GM18909 (cell line): ENCODE data around the gene LRRC52.
"Not testable (repeated sequence)": the region's sequence is repeated elsewhere in the genome, so short reads cannot be mapped to it uniquely, and the experiment has no call there.

Source experiments
- ATAC-seq: cut with Tn5 transposase; IDR thresholded peaks from one replicate; pipeline ENCODE4 v1.9.1; 2021; ENCODE audit warnings: mild to moderate bottlenecking; ENCODE audit not compliant: unreplicated experiment, poor library complexity

LRRC52 gene

DNA sequence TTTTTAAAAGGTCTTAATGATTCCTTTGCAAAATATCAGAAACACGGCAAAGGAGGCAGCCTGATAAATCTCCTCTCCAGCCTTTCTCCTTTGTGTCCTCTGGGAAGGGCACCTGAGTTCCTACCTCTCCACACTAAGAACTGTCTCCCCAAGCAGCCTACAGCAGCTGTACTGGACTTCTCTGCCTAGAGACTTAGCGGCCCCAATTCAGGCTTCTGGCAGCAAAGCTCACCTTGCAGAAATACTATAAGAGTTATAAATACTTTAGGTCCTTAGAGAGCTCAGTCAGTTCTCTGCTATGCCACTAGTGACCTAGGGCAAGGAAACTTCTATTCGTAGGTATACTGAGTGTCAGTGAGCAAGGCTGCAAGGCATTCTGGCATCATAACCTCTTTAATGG, 33.9 kb downstream of the LRRC52 start:
- ATAC-seq, result no peak

DNA sequence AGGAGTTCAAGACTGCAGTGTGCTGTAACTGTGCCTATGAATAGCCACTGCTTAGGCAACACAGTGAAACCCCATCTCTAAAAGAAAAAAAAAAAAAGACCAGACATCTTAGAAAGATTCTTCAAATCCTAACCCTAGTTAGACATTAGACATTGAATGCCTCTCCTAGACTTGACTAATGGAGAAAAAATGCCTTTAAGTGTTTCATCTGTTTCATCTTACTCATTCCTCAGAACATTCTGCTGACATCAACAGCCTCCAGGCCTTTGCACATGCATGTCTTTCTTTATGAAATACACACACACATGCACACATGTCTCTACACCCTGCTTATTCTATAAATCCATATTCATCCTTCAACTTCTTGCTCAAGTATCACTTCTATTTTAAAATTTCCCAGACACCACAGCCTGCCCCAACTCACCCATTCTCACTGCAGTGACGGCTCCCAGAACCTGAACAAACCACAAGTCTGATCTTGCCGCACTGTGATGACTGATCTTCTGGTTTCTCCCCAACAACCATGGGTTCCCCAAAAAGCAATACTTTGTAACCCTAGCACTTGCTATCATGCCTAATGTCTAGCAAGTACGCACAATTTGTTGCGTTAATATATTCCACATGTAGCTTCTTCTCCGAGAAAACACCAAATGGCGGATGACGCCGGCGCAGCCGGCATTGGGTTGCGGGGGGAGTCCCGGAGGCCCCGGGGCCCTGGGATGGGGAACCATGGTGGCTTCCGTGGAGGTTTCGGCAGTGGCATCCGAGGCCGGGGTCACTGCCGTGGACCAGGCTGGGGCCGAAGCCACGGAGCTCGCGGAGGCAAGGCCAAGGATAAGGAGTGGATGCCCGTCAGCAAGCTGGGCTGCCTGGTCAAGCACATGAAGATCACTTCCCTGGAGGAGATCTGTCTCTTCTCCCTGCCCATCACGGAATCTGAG, 37.4 kb downstream of the LRRC52 start:
- no peak for ATAC-seq

DNA sequence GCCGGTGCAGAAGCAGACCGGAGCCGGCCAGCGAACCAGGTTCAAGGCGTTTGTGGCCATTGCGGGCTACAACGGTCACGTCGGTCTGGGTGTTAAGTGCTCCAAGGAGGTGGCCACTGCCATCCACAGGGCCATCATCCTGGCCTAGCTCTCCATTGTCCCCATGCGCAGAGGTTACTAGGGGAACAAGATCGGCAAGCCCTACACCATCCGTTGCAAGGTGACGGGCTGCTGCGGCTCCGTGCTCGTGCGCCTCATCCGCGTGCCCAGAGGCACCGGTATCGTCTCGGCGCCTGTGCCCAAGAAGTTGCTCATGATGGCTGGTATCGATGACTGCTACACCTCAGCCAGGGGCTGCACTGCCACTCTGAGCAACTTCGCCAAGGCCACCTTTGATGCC, 38.1 kb downstream of the LRRC52 start:
- no peak for ATAC-seq

DNA sequence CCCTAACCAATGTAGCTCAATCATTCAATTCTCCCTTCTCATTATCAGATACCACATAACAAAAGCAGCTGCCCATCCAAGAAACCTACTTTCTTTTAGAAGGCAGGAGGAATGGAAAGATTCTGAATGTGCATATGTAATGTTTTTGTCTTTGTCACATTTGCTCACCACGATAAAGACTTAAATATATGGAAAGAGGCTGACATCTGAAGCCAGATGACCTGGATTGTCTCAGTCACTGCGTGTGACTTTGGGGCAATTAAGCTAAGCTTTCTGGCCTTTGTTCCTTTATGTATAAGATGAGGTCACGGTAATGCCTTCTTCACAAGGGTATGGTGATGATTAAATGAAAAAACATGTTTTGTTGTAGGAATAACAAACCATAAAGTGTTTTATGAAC, 42.6 kb downstream of the LRRC52 start:
- no peak for ATAC-seq

DNA sequence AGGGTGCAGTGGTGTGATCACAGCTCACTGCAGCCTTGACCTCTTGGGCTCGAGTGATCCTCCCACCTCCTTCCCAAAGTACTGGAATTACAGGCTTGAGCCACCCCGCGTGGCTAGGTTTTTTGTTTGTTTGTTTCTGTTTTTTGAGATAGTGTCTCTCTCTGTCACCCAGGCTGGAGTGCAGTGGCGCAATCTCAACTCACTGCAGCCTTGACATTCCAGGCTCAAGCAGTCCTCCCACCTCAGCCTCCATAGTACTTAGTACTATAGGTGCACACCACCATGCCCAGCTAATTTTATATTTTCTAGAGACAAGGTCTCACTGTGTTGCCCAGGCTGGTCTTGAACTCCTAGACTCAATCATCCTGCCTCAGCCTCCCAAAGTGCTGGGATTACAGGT, 47.6 kb downstream of the LRRC52 start:
- not testable (repeated sequence) for ATAC-seq

DNA sequence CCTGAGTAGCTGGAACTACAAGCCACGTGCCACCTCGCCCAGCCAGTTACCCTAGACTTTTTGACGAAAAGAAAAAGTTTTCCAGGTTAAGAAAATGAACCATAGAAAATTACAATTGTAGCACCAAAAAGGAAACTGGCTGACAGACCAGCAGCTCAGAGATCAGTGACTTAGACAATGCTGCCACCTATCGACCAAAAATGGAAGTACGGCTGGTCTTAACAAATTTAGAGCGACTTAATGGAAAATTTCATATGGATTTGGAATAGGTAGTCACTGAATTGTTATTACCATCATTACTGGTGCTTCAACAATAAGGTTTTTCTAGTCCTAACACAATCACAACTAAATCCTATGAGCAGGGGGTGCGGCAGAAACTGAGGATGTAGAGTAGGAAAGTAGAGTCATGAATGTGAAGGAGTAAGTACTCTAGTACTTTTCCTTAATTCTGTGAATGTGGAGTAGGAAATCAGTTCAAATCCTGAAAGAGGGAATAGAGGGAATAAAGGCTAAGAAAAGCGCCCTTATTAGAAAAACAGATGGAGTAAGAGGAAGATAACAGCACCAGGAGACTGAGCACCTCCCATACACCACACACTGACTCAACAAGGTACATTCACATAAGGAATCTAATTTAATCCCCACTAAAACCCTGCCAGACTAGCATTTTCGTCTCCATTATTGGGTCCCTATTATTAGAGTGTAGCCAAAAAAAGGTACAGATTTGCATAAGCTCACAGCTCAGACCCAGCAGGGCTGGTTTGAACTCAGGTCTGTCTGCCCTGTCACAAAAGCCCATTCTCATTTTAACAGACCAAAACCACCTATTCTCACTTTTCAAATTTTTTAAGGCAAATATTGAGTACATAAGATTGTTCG, 49.4 kb downstream of the LRRC52 start:
- ATAC-seq, result no peak

DNA sequence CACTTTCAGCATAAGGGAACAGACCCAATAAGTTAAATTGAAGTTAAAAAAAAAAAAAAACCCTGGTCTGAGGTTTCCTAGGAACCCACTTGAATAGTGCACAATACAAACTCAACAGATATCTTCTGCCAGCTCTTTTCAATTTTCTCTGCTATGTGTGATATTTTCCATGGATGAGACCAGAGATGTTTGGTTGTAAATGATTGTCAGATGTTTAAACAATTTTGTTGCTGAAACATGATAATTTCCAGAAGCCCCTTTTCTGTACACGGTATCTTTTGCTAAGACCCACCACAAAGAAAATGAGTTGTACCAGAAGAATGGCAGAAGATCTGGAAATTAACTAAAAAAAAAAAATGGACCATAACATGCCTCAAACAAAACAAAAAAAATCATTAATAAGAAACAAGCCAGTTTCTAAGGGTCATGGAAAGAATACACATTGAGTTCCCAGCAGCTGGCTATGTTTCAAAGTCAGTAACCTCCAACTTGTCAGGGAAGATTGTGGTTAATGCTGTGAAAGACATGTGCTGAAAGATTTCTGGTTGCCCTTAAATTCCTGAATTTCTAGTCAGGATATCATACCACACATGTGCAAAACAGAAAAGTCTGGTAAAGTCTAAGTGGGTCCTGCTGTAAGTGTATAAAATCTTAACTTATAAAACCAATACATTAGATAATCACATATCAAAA, 51.6 kb downstream of the LRRC52 start:
- ATAC-seq, result no peak

DNA sequence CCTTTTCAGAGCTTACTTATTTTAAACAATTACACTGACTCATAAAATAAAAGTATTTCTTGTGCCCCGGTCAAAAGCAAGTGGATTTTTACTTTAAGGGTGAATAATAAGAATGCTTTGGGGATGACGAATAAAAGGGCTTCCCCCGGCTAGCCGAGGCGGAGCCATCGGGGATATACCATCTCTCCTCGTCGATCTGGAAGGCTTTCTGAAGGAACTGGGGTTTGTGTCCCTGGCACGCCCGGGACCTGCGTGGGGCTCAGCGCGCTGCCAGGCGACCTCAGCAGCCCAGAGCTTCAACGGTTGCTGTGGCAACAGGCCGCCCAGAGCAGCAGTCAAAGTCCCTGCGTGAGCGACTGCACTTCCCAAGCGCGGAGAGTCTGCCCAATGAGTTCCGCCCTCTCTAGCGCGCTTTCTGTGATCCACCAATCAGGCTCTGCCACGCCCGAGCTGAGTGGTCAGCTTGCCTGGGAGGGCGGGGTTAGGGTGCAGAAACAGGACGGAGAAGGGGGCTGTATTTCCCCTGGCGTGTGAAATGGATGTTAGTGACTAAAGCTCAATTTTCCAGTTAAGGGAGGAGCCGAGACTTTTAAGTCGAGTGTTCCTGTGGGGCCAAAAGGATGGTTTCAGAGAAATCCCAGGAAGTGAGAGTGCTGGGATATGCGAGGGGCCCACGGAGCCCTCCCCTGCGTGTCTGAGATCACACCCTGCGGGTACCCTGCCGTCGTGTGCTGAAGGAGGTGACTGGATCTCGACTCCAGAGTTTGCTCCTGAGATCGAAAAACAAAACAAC, 54.3 kb downstream of the LRRC52 start:
- peak; percentile 99 for ATAC-seq

DNA sequence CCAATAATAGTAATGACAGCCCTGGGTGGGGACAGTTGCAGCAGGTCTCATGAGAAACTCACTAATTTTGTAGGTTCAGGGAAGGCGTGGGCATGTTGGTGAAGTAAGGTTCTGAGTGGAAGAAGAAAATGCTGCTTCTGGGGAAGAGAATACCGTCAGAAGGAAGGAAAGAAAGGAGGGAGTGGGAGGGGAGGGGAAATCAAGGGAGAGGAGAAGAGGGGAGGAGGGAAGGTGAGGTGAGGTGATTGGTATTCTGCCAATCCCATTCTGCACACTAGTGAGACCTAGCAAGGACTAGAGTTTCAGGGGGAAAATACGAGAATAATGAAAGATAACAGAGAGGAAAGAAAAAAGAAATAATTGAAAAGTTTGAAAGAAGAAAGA, 54.9 kb downstream of the LRRC52 start:
- no peak for ATAC-seq

DNA sequence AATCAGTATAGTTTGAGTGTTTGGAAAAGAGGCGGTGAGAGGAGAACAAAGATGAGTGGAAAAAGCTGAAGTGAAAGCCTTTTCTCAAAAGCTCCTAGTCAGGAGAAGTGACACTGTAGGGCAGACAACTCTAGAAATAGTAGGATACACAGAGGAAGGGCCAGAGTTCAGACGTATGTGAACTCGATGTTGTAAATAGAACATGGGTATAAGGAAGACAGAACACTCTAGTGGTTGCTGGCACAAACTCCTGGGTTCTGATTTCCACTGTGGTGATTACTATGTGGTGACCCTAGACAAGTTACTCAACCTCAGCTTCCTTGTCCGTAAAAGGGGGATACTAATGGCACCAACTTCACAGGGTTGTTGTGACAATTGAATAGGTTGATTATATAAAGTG, 57.0 kb downstream of the LRRC52 start:
- ATAC-seq, result no peak

DNA sequence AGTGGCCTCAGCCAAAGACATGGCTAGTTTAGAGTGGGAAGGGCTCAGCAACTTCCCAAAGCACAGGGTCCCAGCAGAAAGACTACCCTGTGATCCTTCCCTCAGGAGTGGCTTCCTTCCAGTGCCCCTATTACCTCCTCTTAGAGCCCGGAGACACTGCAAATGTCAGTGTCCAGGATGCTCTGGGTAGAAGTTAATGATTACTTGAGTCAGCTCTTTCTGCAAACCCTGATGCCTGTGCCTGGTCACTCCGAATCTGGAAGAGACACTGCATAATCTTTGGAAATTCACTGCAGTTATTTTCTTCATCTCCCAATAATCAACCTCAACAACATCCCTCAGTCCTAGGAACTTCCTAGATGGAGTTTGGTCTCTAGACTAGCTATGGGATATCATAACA, 60.0 kb downstream of the LRRC52 start:
- ATAC-seq, result no peak

DNA sequence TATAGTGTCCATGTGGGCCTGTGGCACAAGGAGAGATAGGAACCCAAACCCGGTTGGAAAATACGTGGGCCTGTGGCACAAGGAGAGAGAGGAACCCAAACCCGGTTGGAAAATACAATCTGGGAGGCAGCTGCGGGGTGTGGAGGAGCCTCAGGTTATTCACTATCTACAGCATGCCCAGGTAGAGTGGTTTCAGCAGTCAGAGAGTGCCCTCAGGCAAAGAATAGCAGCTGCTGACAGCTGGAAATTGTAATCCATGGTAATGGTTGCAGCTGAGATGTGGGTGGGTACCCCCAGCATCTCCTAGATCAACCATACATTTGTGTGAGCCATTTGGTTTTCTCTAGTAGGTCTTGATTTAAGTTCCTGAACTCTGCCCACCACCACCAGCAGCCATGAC, 61.4 kb downstream of the LRRC52 start:
- no peak for ATAC-seq

DNA sequence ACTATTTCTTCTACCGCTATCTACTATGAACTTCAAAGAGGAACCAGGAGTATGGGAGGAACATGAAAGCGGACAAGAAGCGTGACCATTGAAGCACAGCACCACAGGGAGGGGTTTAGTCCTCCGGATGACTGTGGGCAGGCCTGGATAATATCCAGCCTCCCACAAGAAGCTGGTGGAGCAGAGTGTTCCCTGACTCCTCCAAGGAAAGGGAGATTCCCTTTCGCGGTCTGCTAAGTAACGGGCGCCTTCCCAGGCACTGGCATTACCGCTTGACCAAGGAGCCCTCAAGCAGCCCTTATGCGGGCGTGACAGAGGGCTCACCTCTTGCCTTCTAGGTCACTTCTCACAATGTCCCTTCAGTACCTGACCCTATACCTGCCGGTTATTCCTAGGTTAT, 62.9 kb downstream of the LRRC52 start:
- not testable (repeated sequence) for ATAC-seq

DNA sequence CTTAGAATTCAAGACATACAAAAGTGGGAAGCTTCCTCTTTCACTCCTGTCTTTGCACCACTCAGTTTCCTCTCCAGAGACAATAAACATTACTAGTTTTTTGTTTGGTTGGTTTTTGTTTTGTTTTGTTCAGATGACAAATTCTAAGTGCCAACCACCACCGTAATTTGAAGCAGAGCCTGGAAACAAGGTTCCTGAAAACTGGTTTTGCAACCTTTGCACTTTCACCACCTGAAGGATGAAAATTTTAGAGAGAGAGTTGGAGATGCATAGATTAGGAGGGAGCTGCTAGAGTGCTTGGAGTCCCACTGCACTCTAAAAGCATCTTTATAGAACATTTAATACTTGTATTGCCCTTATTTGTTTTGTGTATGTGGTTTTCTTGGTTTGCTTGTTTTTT, 67.1 kb downstream of the LRRC52 start:
- no peak for ATAC-seq

DNA sequence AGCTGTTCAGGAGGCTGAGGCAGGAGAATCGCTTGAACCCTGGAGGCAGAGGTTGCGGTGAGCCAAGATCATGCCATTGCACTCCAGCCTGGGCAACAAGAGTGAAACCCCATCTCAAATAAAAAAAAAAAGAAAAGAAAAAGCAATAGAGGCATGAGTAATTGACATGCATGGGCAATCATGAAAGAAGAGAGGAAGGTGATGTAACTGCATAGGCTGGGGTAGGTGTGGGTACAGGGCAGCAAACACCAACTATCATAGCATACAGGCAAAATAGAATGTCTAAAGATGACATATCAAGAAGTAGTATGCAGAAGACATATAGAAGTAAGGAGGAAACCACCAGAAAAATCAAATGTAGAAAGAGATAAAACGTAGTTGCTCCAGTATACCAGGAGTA, 68.3 kb downstream of the LRRC52 start:
- ATAC-seq, result no peak
